Activated CD4-positive, alpha-beta T cell treated with anti-CD3 and anti-CD28 coated beads, Interleukin-10, Interleukin-2, amounts not matched to agents 100 ng/mL and 50 ng/mL, durations not matched to agents 16 hours and 8 hours (primary cell): ENCODE measurements around the gene UAP1.

ENCODE experiments used
- DNase-seq: peaks from one replicate; pipeline ENCODE4 v3.0.0-alpha.2; 2020

UAP1 gene

DNA sequence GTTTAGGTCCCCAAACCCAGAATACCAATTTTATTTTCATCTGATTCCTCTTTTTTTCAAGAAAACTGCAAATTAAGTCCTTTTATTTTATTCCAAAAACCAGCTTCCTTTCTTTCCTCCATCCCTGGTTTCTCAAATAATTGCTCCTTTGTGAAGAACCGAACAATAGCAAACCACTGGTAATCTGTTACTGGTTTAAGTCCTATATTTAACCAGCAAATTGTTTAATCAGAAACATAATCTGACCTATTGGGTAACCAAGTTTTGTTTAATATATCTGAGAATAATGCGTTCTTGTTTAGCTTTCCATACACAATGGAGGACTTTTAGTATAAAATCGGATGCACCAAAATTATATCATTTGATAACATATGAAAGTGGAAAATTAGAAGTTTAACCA, 57.6 kb downstream of the UAP1 start:
- no peak for DNase-seq

DNA sequence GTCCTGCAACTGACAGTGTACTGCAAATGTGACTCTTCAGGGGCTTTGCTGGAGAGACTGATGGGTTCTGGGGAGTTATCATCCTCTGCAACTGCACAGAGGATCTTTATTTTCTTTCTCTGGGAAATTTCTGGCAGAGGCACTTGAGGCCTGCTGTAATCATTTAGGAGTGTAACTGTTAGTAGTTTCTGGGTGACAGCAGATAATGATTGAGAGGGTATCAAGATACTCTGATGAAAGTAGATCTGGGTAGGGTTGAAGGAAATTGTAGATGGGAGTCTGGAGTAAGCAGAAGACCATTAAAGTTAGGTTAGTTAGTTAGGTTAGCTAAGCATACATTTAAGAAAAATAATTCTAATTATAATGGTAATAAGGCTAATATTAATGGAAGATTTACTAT, 59.7 kb downstream of the UAP1 start:
- DNase-seq, result no peak

- no peak for DNase-seq
Observed at GRCh38 chr1:162625679-162626078, 64.2 kb downstream of the UAP1 start.

DNA sequence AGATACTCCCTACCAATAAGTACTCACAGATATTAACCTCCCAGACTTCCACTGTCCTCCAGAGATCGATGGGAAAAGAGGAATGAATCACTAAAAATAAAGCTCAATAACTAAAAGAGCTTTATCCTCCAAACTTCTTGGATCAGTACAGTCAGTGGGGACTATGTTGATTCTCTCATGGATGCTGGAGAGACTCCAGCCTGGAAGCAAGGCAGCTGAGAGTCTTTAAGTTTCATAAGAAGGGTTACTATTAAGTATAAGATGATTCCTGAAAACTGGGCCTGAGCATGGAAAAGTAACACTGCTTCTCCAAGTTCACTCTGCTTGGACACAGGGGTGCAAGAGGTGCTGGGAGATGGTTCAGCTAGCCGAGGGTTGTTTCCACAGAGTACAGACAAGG, 64.6 kb downstream of the UAP1 start:
- no peak for DNase-seq

DNA sequence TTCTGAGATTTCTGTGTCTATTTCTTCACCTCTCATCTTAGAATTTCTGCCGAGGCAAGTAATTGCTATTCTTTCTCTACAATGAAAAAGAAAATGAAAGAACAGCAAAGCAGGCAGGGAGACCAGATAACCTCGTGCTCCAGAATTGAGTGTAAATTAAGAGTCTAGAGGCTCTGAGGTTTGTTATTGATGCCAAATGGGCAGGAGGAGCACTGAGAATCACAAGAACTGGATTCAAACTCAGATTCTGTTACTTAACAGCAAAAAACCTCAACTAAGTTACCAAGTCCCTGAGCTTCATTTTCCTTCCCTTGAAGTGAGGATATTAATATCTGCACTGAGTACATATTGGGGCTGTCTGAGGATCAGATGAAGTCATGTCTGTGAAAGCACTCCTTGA, 65.2 kb downstream of the UAP1 start:
- peak; percentile 31 for DNase-seq

DNA sequence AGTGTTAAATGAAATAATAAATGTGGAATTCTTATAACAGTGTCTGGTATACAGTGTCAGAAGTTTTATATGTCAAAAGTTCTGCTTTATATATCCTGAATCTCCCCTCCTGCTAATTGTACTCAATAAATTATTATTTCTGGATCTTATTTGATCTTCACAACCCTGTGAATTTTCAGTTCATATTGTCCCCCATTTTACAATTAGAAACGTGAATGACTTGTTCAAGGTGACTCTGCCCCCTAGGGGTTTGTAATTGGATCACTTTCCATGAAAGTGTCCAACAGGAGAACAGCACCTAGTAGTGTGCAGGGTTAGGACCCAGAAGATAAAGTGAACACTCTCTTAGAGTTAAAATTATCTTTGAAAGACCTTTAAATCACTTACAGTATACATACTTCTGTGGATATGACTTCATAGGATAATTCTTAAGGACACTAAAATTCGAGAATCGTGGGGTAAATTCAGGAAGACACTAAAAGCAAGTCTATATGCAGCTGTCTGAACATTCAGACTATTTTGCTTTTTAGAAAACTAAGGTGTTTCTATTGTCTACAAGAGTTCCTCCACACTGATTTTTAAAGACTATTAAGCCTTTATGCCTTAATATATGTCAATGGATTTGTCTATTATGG, 66.3 kb downstream of the UAP1 start:
- DNase-seq, result peak; percentile 40

DNA sequence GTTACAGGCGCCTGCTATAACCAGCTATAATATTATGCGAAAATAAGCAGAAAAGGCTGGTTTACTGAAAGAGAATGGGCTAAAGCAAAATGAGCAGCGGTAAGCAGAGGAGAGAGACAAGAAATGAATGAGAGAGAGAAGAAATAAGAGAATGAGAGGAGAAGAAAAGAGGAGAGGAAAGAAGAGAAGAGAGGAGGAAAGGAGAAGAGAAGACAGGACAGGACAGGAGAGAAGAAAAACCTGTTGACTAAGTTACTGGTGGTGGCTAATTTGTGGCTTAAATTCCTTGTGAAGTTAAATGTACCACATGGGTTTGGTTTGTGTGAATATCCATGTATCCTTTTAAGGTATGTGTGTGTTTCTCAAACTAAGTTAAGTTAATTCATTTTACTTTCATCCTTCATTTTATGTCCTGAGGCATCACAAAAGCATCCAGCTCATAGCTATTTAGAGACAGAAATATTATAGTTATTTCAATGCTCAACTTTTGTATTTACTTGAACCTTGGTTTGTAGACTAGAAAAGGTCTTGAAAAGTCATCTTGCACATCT, 67.6 kb downstream of the UAP1 start:
- DNase-seq, result no peak

- DNase-seq, result no peak
Observed at GRCh38 chr1:162629651-162630050, 68.1 kb downstream of the UAP1 start.

DNA sequence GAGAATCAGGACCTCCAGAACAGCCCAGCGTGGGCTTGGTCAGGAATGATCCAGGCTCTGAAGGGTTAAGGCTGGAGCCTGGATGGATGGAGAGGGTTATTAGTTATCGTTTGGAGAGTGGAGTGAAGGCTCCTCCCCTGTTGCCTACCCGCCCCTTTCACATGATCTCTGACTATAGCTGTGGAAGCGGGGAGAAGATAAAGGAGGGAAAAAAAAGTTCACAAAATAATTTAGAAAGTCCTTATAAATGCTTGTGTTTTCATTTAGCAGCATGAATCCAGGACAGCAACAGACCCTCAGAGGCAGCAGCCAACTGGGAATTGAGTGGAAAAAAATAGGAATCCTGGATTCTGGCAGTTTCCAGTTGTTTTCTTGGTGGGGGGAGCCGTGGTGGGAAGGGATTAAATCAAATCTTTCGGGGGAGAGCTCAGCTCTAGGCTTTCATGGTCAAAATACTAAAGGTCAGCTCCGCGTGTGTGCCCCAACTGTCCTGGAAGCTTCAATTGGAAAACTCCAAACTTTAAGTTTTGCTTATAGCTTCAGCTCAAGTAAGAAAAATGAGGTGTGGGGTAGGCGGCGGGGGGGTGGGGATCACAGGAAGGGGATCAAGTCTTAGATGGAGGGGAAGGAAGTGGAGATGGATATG, 70.1 kb downstream of the UAP1 start:
- no peak for DNase-seq

DNA sequence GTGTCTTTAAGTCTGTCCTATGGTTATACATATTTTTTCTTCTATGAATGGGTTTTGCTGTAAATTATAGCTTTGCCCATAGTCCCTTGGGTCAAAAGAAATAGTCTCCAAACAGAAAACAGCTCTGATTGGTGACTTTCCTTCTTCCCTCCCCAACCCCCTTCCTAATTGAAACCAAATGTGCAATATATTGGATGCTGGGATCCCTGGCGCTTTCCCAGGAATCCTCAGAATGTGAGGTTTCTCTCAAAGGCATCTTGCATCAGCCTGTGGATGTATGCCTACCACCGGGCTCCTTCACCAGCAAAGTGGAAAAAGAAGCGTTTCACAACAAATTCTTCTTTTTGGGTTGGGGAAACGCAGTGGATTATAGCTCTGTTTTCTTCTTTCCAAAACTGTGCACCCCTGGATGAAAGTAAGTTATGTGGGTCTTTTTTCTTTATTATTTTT, 70.7 kb downstream of the UAP1 start, which contains the start of gene DDR2:
Gene DDR2 (plus strand): TSS at position 248 of the 450 bp plus-strand sequence. CDS start 86,600 bp downstream, outside the sequence.
- no peak for DNase-seq

GRCh38 chr1:162632698-162633080, 71.2 kb downstream of the UAP1 start:
- no peak for DNase-seq

GRCh38 chr1:162633081-162633762, 71.7 kb downstream of the UAP1 start:
- no peak for DNase-seq

- DNase-seq, result no peak
Observed at GRCh38 chr1:162635418-162635817, 73.9 kb downstream of the UAP1 start.

DNA sequence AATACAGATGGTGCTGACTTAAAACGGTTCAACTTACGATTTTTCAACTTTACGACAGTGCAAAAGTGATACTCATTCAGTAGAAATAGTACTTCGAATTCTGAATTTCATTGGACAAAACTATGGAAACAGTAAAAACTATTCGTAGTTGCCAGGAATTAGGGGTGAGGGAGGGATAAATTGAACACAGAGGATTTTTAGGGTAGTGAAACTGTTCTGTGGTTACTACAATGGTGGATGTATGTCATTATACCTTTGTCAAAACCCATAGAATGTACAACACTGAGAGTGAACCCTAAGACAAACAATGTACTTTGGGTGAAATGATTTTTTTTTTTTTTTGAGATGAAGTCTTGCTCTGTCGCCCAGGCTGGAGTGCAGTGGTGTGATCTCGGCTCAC, 78.2 kb downstream of the UAP1 start:
- DNase-seq, result no peak

DNA sequence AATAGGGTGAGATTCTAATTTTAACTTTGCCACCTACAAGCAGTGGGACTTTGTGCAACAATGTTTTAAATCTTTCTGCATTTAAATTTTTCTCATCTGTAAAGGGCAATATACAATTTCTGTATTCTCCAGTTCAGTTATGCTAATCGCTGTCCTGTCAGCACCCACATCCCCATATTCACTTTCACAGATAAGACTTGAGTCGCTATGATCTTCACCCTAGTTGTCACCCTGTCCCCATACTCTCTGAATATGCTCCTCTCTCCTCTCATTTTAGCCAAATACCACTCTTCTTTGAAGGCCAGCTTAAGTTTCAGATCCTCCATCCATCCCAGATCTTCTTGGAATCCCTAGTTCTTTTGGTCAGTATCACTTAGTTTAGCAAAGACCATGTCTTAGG, 79.6 kb downstream of the UAP1 start:
- no peak for DNase-seq

GRCh38 chr1:162644986-162645314, 83.4 kb downstream of the UAP1 start:
- no peak for DNase-seq

DNA sequence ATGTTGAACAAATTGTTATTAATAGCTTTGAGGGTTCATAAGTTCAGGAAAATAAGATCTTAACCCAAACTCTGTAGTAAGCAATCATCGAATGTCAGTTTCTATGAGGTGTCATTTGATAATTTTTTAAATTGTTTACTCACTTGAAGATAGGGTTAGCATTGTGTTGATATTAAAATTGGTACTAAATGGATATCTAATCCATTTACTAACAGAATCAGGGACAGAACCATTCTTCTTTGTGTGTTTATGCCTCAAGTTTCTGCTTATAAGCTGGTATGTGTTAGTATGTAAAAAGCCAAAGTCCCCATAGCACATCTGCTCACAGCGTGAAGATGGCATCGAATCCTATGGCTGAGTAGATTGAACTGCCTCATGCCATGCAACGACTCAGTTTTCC, 84.1 kb downstream of the UAP1 start:
- no peak for DNase-seq

DNA sequence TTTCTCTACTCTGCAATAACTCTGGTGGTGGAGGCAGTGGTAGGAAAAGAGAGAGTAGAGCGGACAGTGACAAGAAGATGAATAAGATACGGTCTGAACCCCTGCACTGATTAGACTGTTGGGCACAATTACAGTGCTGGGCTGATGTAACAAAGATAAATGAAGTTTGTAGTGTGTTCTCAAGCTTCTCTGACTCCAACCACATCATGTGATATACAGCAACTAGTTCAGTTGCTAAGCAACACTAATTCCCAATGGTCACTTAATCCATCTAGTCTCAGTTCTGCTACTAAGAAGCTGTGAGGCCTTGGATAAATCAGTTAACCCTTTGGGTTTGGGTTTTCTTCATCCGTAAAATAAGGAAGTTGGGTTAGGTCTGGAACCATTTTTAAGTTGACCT, 88.1 kb downstream of the UAP1 start:
- DNase-seq, result no peak
